Stimulated activated naive CD8-positive, alpha-beta T cell treated with anti-CD3 and anti-CD28 coated beads, Interleukin-15, Interleukin-2, amounts not matched to agents 100 ng/mL and 50 ng/mL, for 24 hours (primary cell): ENCODE measurements around the gene BCR.

ENCODE experiments used
- H3K27ac Mint-ChIP-seq: one replicate; pipeline ENCODE4 v1.8.0; 2021; ENCODE audit warnings: mild to moderate bottlenecking, mixed read lengths
- H3K27me3 Mint-ChIP-seq: one replicate; pipeline ENCODE4 v1.8.0; 2021; ENCODE audit warnings: mixed read lengths
- H3K36me3 Mint-ChIP-seq: one replicate; pipeline ENCODE4 v1.8.0; 2021; ENCODE audit warnings: low read depth, mixed read lengths
- H3K4me1 Mint-ChIP-seq: one replicate; pipeline ENCODE4 v1.8.0; 2021; ENCODE audit warnings: low read depth, mixed read lengths
- H3K4me3 Mint-ChIP-seq: one replicate; pipeline ENCODE4 v1.8.0; 2021; ENCODE audit warnings: mild to moderate bottlenecking, mixed read lengths
- H3K9me3 Mint-ChIP-seq: one replicate; pipeline ENCODE4 v1.8.0; 2021; ENCODE audit warnings: mixed read lengths

BCR gene

DNA sequence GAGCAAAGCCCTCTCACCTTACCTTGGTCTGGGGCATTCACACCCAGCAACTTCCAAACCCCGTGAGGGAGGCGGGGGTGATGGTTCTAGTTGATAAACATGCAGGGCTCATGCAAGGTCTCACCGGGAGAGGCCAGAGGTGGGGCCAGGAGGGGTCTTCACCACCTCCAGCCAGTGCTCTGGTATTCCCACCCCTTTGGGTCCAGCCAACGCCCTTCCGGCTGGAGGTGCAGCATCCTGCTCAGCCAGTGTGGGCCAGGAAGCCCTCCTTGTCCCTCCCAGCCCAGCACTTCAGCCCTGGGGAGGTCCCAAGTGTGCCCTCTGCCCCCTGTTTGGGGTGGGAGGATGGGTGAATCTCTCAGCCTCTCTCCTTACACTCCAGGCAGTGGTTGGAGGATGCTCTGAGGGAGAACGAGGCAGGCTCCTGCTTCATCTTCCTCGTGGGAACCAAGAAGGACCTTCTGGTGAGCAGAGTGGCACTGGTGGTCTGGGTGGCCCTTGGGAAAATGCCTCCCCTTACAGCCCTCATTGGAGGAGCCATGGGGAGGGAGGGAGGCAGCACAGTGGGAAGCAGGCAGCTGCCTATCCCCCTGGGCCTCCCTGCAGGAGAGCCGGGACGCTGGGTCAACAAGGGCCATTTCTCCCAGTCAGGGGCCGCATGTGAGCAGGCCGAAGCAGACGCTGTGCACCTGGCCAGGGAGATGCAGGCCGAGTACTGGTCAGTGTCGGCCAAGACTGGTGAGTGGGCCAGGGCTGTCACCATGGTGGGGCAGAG, 21.6 kb upstream of the BCR start:
- peaks cover under 1% of the 10 kb centered on the region for H3K4me1 Mint-ChIP-seq
- no peak overlapping the region for H3K4me3 Mint-ChIP-seq
- H3K9me3 Mint-ChIP-seq: no peaks in the 10 kb centered on the region
- H3K36me3 Mint-ChIP-seq: no peaks in the 10 kb centered on the region
- H3K27me3 Mint-ChIP-seq: no peaks in the 10 kb centered on the region
- no peak overlapping the region for H3K27ac Mint-ChIP-seq

DNA sequence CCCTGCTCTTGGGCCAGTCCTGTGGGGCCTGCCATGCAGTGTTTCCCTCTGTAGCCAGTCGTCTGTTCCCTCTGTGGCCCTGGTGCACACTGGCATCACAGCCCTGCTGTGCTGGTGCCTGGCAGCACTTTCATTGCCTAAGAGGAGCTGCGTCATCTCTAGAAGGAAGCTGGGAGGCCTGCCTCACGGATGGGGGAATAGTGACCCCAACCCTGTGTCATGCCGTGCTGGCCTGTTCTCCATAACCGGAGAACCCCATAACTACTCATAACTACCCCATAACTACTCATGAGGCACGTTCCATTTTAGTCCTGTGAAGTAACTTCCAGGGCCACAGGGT, 21.0 kb upstream of the BCR start:
- Mint-ChIP-seq H3K36me3 (no peaks in the 10 kb centered on the region), H3K9me3 (no peaks in the 10 kb centered on the region), H3K4me1 (no peaks in the 10 kb centered on the region), H3K4me3 (no peak overlapping the region), H3K27me3 (no peaks in the 10 kb centered on the region), H3K27ac (no peak overlapping the region)

DNA sequence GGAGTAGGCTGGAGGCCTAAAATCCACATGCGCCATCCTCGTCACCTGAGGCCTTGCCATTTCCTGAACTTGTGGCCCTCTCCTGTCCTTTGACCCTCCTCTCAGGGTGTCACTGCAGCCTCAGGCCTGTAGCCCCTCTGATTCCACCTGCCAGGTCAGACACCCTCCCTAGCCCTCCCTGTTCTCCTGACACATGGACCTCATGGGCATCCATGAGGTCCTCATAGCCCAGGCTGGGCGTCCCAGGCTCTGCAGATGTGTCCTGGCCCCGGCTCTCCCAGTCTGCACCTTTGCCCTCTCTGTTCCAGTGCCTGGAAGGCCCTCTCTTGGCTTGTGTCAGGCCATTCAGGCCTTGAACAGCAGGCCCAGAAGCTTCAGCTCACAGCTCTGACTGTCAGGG, 19.3 kb upstream of the BCR start:
- Mint-ChIP-seq H3K27ac (no peak overlapping the region), H3K4me3 (no peak overlapping the region), H3K27me3 (no peaks in the 10 kb centered on the region), H3K36me3 (no peaks in the 10 kb centered on the region), H3K4me1 (no peaks in the 10 kb centered on the region), H3K9me3 (no peaks in the 10 kb centered on the region)

DNA sequence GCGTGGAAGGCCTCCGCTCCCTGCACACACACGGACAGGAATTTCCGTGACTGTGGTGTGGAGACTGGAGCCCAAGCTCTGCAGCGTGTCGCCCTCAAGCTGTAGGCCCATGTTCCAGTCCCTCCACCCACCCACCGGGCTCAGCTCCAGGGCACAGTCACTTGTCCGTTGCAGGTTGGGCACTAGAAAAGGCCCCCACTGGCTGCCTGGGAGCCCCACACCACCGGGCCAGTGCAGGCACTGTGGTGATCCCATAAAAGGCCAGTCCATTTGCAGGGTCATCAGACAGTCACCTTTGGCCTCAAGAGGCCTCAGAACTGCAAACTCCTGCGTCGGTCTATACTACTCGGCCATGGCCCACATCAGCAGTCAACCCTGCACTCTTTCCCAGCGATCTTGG, 18.7 kb upstream of the BCR start:
- H3K27ac Mint-ChIP-seq: no peak overlapping the region

DNA sequence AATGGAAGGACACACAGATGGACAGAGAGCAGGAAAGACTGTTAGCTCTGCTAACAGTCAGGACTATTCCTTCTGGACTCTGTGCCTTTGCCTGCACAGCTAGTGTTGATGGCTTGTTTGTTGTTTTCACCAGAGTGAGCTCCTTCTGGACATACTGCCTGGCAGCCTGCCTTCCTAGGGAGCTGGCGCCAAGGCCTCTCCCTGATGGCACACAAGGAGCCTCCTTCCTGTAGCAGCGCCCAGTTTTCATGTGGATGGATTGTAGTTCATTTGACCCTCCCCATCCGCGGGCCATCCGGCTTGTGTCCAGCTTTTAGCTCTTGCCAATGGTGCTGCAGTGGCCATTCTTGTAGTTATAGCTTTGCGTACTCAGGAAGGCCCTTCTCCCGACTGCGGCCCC, 16.6 kb upstream of the BCR start:
- Mint-ChIP-seq H3K4me1 (no peaks in the 10 kb centered on the region), H3K36me3 (no peaks in the 10 kb centered on the region), H3K9me3 (no peaks in the 10 kb centered on the region), H3K27ac (no peak overlapping the region), H3K27me3 (no peaks in the 10 kb centered on the region), H3K4me3 (no peak overlapping the region)

More for the DNA sequence above, 18.7 kb upstream of the BCR start:
- Mint-ChIP-seq H3K27me3 (no peaks in the 10 kb centered on the region), H3K4me1 (no peaks in the 10 kb centered on the region), H3K4me3 (no peak overlapping the region), H3K36me3 (no peaks in the 10 kb centered on the region), H3K9me3 (no peaks in the 10 kb centered on the region)

DNA sequence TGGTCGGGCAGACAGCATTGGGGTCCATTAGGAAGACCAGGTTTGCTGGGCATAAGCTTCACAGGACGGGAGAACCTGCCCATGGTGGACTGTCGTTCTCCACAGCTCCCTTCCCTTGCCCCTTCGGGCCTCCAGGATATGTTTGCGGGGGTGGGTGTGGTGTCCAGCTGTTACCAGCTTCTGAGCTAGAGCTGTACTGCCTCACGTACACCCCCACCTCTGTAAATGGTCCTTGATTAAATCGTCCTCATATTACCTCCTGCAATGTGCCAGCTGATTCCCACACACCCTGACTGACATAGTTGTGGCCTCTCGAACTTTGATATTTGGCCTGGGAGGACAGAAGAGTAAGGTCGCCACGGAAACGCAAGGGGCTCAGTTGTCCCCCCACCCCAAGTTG, 16.2 kb upstream of the BCR start:
- no peaks in the 10 kb centered on the region for H3K9me3 Mint-ChIP-seq
- no peaks in the 10 kb centered on the region for H3K4me1 Mint-ChIP-seq
- H3K4me3 Mint-ChIP-seq: no peak overlapping the region
- H3K27me3 Mint-ChIP-seq: no peaks in the 10 kb centered on the region
- no peak overlapping the region for H3K27ac Mint-ChIP-seq
- no peaks in the 10 kb centered on the region for H3K36me3 Mint-ChIP-seq

DNA sequence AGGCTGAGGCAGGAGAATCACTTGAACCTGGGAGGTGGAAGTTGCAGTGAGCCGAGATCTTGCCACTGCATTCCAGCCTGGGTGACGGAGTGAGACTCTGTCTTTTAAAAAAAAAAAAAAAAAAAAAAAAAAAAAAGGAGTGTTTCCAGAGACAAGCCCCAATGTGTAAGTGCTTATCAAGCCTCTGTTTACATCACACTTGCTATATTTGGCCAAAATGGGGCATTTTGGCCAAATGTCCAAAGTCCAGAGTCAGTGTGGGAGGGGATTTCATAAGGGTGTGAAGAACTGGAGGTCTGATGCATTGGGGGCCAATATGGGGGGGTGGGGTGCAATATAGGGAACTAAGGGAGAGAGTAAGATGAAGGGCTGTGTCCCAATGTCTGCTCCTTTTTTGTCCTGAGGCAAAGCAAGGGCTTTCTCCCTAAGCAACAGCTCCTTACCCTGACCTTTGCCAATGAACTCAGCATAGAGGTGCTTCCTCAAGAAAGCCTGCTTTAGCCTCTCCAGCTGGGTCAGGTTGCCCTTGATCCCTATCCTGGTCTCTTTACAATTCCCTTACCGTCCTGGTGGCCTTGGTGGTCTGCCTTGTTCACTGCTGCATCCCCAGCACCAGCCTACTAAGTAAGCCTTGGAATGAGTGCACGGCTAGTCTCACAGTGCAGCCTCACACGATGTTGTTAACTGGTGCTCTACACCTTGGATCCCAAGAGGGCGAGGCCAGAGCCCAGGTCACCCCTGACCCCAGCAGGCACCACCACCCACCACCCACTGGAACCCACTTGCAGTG, 14.1 kb upstream of the BCR start:
- Mint-ChIP-seq H3K27ac (no peak overlapping the region), H3K27me3 (no peaks in the 10 kb centered on the region), H3K4me3 (no peak overlapping the region), H3K4me1 (no peaks in the 10 kb centered on the region), H3K9me3 (no peaks in the 10 kb centered on the region), H3K36me3 (no peaks in the 10 kb centered on the region)

DNA sequence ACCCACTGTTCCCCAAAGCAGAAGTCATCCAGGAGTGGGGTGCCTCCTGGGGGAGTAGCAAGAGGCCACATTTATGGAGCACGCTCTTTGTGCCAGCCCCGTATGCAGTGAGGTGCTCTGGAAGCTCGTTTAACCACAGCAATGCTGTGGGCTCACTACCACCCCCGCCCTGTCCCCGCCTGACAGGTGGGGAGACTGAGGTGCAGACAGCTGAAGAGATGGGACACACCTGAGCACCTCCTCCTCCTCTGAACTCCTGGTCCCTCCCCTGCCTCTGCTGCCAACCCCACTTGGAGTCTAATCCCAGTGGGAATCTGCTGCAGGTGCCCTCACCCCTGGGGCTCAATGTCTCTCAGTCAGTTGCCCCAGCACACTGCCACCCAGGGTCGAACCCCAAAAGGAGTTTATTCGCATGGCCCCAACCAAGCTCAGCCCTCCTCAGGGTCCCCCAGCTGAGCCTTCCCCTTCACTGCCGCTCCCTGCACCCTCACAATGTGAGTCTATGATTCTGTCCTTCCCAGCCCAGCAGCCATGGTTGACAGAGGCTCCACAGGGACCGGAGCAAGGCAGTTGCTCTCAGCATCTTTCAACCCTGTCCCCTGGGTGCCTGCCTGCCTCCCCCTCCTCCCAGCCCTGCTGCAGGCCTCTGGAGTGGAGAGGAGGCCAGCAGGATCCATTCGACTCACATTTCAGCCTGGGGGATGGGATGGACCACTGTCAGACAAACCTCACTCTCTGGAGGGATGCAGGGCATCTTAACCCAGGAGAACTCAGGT, 13.3 kb upstream of the BCR start:
- H3K36me3 Mint-ChIP-seq: no peaks in the 10 kb centered on the region
- no peaks in the 10 kb centered on the region for H3K9me3 Mint-ChIP-seq
- no peaks in the 10 kb centered on the region for H3K27me3 Mint-ChIP-seq
- no peaks in the 10 kb centered on the region for H3K4me1 Mint-ChIP-seq
- no peak overlapping the region for H3K27ac Mint-ChIP-seq
- no peak overlapping the region for H3K4me3 Mint-ChIP-seq

DNA sequence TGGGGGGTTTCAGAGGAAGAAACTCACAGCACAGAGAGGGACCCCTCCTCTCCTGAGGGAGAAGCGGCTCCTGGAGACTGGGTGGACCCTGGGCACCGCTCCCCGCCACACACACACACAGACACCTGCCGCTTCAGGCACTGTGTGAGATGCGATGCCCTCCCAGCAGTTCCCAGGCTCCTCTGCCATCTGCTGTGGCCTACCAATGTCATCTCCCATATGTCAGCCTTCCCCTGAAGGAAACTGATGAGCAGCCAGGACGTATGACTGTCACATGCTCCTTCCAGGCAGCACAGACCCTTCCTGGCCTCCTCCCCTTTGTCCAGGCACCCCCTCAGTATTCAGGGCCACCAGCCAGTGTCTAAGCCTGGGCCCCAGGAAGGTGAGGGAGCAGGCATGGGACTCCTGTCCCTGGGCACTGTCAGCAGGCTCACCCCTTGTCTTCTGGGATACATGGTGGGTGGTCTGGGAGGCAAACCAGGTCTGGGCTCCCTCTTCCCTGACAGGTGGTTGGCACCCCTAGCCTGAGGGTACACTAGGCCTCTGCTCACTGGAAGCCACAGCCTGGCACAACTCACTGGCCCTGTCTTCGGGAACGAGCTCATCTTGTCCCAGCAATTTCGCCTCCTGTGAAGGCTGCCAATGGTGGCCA, 11.8 kb upstream of the BCR start:
- no peak overlapping the region for H3K4me3 Mint-ChIP-seq
- no peaks in the 10 kb centered on the region for H3K9me3 Mint-ChIP-seq
- no peaks in the 10 kb centered on the region for H3K4me1 Mint-ChIP-seq
- no peaks in the 10 kb centered on the region for H3K36me3 Mint-ChIP-seq
- no peaks in the 10 kb centered on the region for H3K27me3 Mint-ChIP-seq
- H3K27ac Mint-ChIP-seq: no peak overlapping the region

DNA sequence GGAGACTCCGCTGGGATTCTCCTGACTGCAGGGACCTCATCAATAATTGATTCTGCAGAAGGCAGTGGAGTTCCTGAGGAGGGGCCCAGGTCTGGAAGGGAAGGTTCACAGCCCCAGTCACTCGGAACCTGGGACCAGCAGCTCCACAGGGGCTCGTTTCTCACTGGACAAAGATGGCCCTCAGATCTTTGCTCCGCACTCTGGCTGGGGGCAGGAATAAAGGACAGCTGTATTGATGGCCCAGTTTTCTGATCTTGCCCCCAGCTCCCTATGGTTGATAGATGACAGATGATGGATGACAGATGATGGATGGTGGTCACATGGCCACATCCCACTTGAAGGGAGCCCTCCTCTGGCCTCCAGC, 11.3 kb upstream of the BCR start:
- H3K9me3 Mint-ChIP-seq: no peaks in the 10 kb centered on the region
- H3K4me1 Mint-ChIP-seq: no peaks in the 10 kb centered on the region
- H3K4me3 Mint-ChIP-seq: no peak overlapping the region
- no peak overlapping the region for H3K27ac Mint-ChIP-seq
- H3K36me3 Mint-ChIP-seq: no peaks in the 10 kb centered on the region
- no peaks in the 10 kb centered on the region for H3K27me3 Mint-ChIP-seq

DNA sequence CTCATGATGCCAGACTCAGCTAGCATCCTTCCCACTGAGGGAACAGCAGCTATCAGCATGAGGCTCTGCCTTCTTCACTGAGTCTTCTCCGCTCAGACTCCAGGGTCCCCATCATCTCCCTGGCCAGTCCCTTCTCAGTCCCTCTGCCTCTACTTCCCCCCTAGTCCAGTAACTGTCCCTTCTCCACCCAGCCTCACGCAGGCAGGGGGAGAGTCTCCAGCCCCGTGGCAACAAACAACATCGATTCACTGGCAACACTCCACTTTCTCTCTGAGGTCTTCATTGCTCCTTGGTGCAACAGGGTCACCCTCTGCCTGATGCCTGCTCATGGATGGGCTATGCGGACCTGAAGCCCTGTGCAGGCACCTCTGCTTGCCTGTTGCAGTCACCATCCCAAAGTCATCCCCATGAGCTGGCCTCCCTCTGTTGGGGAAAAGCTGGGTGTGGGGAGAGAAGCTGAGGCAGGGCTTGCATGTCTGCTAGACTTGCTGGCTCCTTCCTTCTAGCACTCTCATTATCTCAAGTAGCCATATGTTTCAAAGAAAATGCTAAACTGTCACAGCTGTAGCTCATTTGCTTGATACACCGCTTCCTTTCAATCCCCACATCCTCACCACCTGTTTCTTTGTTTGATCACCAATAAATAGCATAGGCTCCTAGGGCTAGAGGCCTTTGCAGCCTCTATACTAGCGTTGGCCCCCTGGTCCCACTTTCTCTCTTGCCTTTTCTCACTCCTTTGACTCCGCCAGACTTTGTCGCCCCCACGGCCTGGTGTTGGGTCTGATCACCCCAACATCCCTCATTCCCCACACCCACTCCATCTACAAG, 4.3 kb upstream of the BCR start:
- Mint-ChIP-seq H3K27ac (peak overlapping the region; percentile 38), H3K4me3 (no peak overlapping the region), H3K27me3 (no peaks in the 10 kb centered on the region), H3K4me1 (peaks cover 23% of the 10 kb centered on the region), H3K36me3 (no peaks in the 10 kb centered on the region), H3K9me3 (no peaks in the 10 kb centered on the region)

DNA sequence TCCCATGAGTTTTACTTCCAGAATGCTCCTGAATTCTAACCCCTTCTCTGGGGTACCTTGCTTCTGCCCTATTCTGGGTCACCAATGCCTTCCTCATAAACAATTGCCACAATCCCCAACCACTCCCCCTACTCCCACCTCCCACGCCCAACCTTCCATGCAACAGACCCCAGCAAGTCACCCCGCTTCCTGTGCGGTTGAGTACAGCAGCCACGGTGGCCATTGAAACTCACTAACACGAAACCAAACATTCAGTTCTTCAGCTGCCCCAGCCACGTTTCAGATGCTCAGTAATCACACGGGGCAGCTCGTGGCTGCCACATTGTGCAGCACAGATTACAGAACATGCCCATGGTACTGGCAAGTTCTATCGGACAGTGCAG, 3.7 kb upstream of the BCR start:
- no peaks in the 10 kb centered on the region for H3K27me3 Mint-ChIP-seq
- H3K9me3 Mint-ChIP-seq: no peaks in the 10 kb centered on the region
- no peak overlapping the region for H3K4me3 Mint-ChIP-seq
- H3K27ac Mint-ChIP-seq: peak overlapping the region; percentile 38
- H3K4me1 Mint-ChIP-seq: peaks cover 23% of the 10 kb centered on the region
- H3K36me3 Mint-ChIP-seq: no peaks in the 10 kb centered on the region

DNA sequence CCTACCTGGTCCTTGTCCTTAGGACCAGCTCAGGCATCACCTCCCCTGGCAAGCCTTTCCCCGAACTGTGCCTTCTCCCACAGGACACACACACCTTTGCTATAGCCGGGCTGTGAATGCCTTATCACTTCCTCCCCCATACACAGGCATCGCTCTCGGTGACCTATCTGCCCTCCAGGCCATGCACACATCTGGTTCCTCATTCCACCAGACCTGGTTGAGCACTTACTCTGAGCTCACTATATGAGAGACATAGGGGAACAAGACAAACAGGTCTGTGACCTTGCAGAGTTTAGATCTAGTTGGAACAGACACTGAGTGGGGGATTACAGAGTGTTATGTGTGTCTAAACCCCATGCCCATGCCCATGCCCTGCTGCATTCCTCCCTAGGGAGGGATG, 3.1 kb upstream of the BCR start:
- H3K27me3 Mint-ChIP-seq: no peaks in the 10 kb centered on the region
- H3K9me3 Mint-ChIP-seq: no peaks in the 10 kb centered on the region
- H3K27ac Mint-ChIP-seq: no peak overlapping the region
- H3K4me3 Mint-ChIP-seq: no peak overlapping the region
- peaks cover 5% of the 10 kb centered on the region for H3K36me3 Mint-ChIP-seq
- H3K4me1 Mint-ChIP-seq: peaks cover 28% of the 10 kb centered on the region

DNA sequence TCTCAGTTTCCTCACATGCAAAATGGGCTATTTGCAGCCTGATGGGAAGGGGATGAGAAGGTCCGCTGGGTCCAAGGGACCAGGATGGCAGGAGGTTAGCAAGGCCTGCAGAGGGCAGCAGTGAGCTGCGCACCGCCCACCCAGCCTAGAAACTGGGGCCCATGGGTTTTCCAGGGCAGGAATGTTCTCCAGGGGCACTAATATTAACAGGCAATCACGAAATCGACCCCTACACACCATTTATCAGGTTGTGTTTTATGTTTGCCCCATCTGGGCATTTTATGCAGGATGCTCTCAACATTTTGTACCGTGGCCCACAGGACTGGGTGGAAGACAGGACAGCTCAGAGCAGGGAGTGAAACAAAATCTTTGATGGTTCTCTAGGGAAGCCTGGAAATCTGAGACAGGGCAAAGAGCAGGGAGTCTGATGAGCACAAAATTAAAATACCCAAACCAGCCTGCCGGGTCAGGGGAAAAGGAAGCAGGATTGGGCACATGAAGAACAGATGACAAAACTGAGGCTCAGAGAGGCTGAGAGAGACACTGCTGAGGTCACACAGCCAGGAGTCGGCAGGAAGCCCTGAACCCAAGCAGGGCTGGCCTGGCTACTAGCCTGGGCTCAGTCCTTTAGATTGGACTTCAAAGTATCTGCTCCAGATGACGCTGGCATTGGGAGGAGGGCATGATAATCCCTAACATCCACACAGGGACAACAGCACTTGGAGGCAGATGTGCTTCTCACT, 1.6 kb upstream of the BCR start:
- peak overlapping the region; percentile 54 for H3K4me3 Mint-ChIP-seq
- peak overlapping the region; percentile 70 for H3K27ac Mint-ChIP-seq
- no peaks in the 10 kb centered on the region for H3K9me3 Mint-ChIP-seq
- H3K36me3 Mint-ChIP-seq: peaks cover 8% of the 10 kb centered on the region
- peaks cover 43% of the 10 kb centered on the region for H3K4me1 Mint-ChIP-seq
- H3K27me3 Mint-ChIP-seq: no peaks in the 10 kb centered on the region
